CD4-positive, alpha-beta T cell treated with Interleukin-17A for 4 hours (primary cell): ENCODE data around the gene MUC4.
"Not testable (repeated sequence)": the region's sequence is repeated elsewhere in the genome, so short reads cannot be mapped to it uniquely, and the experiment has no call there.

ENCODE experiments used
- DNase-seq: peaks from one replicate; pipeline ENCODE4 v3.0.0-alpha.2; 2020; ENCODE audit warnings: mixed read lengths

The MUC4 gene

DNA sequence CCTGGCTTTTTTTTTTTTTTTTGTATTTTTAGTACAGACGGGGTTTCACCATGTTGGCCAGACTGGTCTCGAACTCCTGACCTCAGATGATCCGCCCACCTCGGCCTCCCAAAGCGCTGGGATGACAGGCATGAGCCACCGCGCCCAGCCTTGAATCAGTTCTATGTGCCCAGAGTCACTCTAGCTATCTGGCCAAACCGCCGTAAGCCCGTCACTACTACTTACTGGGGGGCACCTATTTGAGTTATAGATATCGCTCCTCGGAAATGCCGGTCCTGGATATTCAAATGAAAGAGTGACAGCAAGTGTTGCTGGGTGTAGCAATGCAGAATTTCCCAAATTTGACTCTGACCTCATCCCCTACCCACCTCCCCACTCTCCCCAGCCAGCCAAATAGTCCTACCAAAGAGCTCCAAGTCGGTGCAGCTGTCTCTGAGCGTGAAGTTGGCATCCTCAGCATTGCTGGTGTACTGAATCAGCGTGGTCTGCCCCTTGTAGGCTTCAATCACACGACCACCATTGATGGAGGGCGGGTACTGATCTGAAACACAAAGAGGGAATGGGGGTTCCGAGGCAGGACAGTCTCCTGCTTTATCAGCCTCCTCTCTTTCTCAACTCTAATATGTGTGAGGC lies 52.9 kb downstream of the MUC4 start:
- DNase-seq = no peak

DNA sequence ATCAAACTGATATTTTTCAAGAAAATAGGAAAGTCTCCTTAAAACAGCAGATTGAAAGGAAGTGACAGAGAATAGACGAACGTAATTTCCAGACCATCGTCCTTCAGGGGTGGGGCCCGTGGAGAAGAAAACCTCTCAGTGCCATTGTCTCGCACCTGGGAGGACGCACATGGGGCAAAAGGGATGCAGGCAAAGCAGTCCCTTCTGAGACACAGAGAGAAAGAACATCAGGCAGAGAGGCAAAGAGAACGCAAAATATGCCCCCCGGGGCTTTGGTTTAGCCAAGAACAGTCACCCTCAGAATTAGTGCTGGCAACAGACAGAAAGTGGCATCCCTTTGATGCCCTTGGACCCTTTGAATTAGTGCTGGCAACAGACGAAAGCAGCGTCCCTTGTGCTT lies 53.9 kb downstream of the MUC4 start:
- no peak for DNase-seq

DNA sequence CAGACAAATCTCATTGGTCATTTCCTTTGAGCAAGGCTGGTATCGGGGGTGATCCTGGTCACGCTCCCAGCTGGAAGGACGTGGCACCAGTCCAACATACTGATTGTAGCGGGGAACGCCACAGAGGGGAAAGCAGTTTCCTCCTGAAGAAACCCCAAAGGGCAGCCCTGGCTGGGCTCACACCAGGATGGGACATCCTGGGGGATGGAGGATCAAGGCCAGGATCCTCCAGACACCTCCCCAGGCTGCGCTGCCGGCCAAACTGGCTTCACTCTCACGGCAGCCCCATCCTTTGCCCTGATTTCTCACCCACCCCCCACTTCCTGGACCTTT lies 54.3 kb downstream of the MUC4 start:
- DNase-seq = no peak

DNA sequence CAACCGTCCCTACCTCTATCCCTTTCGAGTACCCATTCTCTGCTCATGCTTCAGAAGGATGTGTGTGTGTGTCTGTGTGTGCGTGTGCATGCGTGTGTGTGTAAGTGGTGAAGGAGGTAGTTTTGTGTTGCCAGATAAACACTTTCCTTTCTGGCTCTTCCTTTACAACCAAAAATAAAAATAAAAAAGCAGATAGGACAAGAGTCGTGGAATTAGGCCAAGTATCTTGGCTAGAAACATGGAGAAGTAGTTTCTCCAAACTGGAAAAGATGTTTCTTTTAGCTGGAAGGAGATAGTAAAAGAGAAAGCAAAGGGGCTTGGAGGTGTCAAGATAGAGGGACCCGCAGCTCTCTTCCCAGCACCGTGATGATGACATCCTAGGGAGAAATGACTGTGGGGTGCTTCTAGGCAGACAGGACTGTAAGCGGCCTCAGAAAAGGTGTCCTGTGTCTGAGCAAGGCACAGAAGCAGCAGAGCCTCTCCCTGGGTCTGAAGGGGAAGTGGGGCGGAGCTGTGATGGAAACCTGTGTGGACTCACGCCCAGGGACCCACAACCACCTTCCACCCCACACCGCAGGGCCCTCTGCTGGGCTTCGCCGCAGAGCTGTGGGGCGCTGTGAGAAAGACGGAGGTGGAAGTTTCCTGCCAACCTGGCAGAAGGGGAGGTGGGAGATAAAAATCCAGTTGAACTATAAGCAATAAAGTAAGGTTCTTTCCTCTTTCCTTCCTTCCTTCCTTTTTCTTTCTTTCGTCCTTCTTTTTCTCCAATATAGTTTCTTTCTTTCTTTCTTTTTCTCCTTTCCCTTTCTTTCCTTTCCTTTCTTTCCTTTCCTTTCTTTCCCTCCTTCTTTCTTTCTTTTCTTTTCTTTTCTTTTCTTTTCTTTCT lies 55.7 kb downstream of the MUC4 start:
- no peak for DNase-seq

DNA sequence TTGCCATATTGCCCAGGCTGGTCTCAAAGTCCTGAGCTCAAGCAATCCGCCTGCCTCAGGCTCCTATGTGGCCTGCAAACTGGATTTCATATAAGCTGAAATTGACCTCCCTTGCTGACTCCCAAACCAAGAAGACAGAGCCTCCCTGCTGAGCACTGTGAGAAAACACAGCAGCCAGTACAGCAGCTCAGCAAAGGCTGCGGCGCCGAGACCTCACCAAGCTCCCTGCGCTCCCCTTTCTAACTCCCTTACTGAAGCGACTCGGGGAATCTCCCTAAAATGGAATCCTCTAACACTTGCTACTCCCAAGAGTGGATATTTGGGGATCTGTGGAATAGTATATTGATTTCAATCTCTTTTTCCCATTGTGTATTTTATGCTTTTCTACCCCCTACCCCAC lies 56.3 kb downstream of the MUC4 start:
- no peak for DNase-seq

DNA sequence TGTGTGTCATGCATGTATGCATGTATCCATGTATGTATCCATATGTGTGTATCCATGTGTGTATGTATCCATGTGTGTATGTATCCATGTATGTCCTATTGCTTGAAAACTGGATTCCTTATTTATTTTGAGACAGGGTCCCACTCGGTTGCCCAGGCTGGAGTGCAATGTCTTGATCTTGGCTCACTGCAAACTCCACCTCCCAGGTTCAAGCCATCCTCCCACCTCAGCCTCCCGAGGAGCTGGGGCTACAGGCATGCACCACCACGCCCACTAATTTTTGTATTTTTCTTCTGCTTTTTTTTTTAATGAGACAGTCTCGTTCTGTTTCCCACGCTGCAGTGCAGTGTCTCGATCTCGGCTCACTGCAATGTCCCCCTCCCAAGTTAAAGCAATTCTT lies 56.8 kb downstream of the MUC4 start:
- DNase-seq = no peak

DNA sequence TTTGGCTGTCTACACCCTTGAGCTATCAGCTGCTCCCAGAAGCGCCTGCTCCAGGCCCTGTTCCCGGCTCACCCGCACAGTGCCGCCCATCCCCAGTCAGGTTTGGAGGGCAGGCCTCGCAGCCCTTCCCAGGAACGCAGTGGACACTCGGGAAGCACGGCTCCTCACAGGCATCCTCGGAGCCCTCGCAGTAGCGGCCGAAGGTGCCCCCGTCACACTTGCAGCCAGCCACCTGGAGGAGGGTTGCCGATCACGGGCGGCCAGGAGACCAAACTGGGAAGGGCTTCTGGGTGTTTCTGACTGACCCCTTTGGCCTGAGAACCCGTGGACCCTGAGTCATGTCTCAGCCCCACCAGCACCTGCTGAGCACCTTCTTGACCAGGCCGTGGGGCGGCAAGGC lies 57.6 kb downstream of the MUC4 start:
- DNase-seq = no peak

DNA sequence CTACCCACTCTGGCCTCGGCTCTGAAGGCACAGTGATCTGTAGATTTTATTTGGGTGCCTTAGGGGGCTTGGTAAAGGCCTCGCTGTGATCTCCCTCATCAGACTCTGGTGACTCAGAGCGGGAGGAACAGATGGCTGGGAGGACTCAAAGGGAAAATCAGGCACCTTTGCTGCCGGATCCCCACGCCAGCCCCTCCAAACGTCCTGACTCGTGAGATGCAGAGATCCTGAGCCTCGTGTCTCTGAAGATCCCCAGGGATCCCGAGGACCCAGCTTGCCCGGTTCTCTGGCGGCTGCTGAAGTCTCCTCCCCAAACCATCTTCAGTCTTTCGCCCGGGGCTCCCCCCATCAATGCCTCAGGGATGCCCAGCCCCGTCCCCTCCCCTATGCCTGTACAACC lies 58.1 kb downstream of the MUC4 start:
- no peak for DNase-seq

DNA sequence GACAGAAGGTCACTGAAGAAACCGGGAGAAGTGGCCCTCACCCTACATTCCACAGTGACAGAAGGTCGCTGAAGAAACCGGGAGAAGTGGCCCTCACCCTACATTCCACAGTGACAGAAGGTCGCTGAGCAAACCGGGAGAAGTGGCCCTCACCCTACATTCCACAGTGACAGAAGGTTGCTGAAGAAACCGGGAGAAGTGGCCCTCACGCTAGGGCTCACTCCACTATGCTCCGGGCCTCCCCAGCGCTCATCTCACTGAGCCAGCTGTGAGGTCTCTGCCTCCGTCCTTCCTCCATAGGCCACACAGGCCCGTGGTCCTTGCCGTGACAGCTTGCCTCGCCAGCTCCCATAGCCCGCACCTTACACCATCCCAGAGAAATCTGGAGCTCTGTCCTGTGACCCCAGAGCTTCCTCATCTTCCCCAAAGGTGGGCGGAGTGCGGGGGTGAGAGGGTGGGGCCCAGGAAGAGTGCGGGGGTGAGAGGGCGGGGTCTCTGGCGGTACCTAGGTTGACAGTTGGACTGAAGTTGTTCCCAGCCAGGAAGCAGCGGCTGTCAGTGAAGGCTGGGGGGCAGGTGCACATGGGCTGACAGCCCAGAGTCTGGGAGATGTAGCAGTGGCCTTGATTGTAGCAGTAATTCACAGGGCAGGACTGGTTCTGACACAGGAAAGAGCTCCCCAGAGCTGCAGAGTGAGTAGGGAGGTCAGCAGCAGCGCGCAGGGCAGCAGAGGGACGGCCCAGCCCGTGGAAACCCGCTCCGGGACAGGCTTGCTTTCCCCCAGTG lies 59.0 kb downstream of the MUC4 start:
- DNase-seq = no peak

DNA sequence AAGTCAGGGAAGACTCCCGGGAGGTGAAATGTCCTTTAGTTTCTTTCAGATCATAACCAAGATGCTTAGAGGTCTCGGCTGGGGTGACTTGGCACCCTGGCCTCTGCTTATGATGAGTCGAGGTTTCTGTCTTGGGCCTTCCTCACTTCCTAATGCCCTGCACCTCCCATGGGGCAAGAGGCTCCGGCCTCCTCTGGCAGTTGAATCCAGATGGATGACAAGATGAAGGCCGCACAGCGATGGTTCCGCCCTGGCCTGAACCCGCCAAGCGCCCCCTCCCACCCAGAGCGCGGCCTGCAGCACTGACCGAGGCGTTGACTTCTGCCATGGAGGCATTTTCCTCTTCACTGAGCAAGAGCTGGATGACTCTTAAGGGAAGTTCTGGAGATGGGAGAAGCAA lies 59.7 kb downstream of the MUC4 start:
- no peak for DNase-seq

DNA sequence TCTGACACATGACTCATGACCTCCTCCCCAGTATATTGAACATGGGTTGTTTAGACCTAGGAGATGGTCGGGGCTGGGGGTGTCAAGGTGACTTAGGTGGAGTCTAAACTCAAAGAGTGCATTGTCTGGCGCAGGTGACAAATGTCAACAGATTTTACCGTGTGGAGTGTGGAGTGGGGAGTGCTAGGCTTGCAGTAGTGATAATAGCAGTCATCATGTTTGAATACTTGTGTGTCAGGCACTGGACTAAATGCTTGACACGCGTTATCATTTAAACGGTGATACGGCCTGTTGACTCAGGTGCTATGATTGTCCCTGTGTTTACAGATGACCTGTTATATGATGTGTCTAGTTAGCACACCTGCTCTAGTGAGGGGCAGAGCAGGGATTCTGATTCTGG lies 60.2 kb downstream of the MUC4 start:
- DNase-seq = no peak

DNA sequence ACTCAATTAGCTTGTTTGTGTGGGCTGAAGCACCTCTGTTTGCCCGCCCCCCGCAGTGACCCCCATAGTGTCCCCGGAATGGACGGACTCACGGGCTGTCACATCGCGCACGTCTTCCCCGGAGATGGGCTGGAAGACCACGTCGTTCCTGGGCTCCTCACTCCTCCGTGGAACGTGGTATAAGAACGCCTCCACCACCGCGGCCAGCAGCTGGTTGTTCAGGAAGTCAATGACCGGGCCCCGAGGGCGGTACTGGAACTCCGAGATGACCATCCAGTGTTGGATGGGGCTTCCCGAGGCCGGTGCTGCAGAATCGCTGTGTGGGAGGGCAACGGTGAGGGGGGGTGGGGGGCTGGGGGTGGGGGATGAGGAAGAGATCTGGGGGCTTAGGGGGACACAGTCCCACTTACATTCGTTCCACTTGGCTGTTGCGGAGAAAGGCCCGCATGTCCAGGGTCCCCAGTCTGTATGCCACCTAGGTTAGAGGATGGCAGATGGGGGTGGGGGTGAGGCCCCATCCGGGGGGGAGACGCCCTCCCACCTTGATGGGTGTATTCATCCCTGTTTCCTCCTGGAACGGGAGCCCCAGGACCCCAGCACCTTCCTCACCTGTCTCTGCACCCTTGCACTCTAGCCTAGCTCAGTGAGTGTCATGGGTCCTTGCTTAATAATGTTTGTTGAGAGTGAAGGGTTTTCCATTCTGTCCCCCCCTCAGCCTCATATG lies 60.8 kb downstream of the MUC4 start:
- no peak for DNase-seq

DNA sequence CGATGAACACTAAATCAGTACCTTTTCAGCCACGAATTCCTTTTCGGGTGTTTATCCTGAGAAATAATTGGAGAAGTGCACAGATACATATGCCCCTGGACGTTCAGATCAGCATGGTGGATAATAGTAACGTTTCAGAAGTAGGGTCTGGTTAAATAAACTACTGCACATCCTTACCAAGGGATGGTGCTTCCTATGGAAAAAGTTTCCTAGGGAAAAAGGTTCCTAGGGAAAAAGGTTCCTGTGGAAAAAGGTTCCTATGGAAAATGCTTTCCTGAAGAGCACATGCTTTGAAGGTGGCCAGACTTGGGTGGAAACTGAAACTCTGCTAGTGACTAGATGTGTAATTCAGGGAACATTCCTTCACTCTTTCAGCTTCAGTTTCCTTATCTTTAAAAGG lies 62.6 kb downstream of the MUC4 start:
- not testable (repeated sequence) for DNase-seq

DNA sequence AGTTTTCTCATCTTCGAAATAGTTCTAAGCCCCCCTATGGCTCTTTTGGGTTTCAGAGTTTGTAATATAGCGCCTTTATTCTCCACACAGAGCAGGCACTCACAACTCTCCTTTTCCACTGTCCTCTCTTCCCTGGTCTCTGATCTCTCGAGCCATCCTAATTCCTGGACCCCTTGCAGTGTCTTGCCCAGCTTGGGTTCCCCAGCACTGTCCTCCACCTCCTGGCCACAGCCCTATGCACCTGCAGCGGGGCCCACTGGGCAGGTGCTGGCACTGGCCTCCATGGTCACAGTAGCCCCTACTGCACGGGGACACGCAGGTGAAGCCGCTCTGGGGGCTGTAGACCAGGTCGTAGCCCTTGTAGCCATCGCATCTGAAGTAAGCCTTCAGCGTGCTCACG lies 63.1 kb downstream of the MUC4 start:
- DNase-seq = no peak

DNA sequence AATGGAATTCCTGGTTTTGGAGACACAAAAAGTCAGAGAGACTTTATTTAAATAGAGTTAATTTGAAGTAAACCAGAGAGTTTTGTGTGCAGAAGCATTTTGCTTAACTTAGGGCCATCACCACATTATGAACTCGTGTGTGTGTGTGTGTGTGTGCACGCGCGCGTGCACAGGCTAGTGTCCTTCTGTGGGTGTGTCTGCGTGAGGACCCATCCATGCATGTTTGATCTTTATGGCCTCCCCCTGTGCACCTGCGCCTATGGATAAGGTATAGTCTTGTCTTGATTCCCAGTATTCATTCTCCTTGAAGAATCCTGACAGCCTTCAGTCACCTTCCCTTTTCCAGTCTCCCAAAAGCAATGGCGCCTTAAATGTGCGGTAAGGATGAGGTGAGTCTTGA lies 65.0 kb downstream of the MUC4 start:
- no peak for DNase-seq

DNA sequence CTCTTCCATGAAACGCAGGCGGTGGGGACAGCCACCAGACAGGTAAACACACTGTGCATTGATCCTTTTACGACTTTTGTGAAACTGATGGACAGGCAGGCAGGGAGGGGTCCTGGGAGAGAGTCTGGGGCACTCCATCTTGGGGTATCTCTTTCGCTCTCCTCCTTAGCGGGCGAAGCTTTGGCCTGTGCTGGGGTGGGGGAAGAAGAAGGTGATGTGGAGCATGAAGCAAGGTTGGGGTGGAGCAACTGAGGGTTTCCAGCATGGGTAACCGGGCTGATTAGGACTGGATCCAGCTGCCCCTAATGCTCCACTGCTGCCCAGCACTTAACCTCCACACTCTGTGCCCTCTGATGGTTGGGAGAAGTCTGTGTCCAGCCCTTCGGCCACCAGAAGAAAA lies 65.4 kb downstream of the MUC4 start:
- no peak for DNase-seq

DNA sequence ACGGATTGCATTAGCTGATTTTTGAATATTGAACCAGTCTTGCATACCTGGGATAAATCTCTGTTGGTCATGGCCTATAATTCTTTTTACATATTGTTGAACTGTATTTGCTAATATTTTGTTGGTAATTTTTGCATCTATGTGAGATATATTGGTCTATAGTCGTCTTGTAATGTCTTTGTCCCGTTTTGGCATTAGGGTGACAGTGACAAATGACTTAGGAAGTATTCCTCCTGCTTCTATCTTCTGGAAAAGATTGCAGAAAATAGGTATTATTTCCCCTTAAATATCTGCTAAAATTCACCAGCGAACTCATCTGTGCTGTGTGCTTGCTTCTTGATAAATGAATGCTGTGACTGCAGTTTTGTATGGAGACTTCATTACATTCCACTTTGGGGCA lies 67.3 kb downstream of the MUC4 start:
- DNase-seq = no peak

DNA sequence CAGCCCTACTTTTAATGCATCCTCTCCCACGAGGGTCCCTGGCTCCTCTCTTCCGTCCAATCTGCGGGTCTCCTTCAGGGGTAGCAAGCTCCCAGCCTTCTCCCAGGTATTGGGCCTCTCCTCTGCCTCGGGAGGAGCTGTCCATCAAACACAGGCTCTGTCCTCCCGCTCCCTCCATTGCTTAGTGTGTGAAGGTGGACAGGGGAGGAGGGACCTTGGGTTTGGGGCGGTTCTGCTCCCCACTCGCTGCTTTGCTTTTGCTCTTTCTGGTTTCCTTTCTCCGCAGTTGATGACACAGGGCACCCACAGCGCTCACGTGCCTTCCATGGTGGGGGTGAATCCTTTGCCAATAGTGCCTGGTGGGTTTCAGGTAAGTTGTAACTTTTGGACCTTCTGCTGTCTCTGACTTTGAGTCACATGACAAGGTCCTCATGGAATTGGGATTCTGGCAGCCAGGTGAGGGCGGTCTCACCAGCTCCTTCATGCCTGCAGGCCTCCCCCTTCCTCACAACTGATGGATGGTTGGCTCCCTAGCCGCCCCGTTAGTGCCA lies 72.1 kb downstream of the MUC4 start:
- no peak for DNase-seq

DNA sequence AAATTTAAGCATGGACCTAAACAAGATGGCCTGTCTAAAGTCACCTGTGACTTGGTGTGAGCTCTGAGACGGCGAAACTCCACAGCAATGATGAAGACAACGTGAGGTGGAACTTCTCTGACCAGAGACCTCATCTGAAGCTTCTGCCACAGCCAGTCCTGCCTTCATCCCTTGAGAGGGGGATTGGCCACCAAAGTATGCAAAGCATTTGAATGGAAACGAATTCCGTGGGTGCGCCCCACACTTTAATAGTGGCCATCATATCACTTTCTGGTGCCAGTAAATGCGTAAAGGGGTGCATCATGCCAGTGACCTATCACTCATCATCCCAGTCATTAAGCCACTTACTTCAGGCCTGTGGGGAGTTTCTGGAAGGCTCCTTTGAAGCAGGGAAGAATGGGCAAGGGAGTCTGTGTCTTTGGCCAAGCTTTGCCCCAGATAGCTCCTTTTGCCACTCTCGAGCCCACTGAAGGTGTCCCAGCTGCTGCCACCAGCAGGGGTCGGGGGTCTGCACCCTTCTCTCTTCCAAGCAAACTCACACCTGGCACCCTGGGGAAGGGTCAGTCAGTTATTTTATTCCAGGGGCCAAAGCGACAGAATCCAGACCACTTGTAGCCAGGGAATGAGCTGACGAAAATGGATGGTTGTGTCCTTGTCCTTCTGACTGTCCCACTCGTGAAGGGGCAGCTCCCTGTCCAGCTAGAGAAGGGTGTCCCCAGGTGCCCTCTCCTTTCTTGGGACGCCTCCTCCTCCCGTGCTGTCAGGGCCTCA lies 73.3 kb downstream of the MUC4 start:
- DNase-seq = no peak

DNA sequence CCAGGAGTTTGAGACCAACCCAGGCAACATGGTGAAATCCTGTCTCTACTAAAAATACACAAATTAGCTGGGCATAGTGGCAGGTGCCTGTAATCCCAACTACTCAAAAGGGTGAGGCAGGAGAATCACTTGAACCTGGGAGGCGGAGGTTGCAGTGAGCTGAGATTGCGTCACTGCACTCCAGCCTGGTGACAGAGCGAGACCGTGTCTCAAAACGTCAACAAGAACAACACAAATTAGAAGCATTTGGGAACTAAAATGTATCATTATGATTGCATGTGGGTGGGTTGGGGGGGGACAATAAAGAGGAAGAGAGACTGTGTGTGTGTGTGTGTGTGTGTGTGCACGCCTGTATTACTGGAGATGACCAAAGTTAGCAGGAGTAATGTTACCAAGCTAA lies 73.9 kb downstream of the MUC4 start:
- DNase-seq = not testable (repeated sequence)

DNA sequence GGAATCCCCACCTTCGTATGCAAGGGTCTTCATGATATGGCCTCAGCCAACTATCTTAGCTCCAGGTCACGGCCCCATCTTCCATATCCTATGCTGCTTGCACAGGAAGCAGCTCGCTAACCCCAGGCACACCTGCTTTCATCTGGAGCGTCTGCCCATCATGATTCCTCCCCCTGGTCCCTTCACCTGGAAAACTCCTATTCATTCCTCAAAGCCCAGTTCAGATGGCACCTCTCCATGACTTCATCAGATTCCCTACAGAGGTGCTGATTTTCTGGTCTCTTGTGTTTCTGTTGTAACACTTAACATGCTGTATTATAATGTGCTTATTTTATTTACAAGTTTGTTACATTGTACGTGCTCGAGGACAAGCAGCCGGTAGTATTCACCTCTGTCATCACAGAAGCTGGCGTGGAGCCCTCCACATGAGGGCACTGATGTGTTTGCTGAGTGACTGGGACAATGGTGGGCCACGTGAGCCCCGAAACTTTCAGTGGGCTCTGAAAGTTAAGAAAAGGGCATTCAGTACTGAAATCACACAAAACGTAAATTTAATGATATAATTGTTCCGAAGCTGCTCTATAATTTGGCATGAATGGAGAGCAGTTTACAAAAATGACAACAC lies 74.8 kb downstream of the MUC4 start:
- DNase-seq = no peak
